ENCODE data around the gene MMEL1.

DNA sequence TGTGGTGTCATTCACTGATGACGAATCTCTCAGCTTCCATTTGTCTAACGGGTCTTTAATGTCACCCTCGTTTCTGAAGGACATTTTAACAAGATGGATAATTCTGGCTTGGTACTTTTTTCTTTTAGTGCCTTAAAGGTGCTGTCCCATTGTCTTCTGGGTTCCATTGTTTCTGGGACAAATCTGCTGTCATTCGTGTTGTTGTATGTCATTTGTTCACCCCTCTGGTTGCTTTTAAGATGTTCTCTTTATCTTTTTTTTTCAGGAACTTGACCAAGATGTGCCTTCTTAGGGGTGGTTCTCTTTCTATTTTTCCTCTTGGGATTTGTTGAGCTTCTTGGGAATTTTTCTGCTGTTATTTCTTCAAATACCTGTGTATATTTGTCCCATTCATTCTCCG lies 14.0 kb upstream of the MMEL1 start:
- TF ChIP-seq, protein P1, sequence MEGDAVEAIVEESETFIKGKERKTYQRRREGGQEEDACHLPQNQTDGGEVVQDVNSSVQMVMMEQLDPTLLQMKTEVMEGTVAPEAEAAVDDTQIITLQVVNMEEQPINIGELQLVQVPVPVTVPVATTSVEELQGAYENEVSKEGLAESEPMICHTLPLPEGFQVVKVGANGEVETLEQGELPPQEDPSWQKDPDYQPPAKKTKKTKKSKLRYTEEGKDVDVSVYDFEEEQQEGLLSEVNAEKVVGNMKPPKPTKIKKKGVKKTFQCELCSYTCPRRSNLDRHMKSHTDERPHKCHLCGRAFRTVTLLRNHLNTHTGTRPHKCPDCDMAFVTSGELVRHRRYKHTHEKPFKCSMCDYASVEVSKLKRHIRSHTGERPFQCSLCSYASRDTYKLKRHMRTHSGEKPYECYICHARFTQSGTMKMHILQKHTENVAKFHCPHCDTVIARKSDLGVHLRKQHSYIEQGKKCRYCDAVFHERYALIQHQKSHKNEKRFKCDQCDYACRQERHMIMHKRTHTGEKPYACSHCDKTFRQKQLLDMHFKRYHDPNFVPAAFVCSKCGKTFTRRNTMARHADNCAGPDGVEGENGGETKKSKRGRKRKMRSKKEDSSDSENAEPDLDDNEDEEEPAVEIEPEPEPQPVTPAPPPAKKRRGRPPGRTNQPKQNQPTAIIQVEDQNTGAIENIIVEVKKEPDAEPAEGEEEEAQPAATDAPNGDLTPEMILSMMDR (IDR thresholded peaks at IDR 0.05), result no peak
- no peak for TF ChIP-seq EZH2 (IDR thresholded peaks at IDR 0.05; ENCODE audit: borderline replicate concordance, insufficient read depth, low read depth, low read length, poor library complexity, severe bottlenecking)

All from B cell (primary cell).